ENCODE measurements around the gene ME3. TPM values are rescaled to one million over a fixed set of nuclear protein-coding genes. Genes with fewer than 3 reads are reported as not detected.

ME3 gene
- total RNA-seq, 1 donor from 2014 or later, result 28.5 TPM

DNA sequence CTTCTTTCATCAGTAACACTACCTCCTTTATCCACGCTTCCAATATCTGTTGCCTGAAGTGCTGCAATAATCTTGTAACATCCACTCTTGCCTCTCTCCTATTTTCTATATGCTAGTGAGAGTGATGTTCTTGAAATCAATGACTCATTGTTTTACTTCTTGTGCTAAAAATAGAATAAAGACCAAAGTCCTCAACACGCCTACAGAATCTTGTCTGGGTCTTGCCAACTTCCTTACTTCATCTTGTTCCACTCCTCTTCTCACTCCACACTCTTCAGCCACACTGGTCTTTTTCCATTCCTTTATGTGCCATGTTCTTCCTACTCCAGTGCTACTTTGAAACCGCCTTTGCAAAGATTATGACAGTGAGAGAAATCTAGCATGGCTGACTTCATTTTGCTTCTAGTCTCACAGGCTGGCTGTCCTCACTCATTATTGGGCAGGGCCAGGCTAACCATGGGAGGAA is 161.3 kb downstream of the ME3 start:
- H3K4me1 ChIP-seq, result peaks cover 9% of the 10 kb centered on the region
- no peaks in the 10 kb centered on the region for H3K36me3 ChIP-seq
- TF ChIP-seq POLR2A (IDR thresholded peaks at IDR 0.05) (no peak), POLR2AphosphoS5 (IDR thresholded peaks at IDR 0.05; ENCODE audit: insufficient read depth in 1 of 2, low read depth in 1 of 2) (no peak)
- TF ChIP-seq, protein P1, sequence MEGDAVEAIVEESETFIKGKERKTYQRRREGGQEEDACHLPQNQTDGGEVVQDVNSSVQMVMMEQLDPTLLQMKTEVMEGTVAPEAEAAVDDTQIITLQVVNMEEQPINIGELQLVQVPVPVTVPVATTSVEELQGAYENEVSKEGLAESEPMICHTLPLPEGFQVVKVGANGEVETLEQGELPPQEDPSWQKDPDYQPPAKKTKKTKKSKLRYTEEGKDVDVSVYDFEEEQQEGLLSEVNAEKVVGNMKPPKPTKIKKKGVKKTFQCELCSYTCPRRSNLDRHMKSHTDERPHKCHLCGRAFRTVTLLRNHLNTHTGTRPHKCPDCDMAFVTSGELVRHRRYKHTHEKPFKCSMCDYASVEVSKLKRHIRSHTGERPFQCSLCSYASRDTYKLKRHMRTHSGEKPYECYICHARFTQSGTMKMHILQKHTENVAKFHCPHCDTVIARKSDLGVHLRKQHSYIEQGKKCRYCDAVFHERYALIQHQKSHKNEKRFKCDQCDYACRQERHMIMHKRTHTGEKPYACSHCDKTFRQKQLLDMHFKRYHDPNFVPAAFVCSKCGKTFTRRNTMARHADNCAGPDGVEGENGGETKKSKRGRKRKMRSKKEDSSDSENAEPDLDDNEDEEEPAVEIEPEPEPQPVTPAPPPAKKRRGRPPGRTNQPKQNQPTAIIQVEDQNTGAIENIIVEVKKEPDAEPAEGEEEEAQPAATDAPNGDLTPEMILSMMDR (IDR thresholded peaks at IDR 0.05), result no peak
- no peaks in the 10 kb centered on the region for H3K9me3 ChIP-seq
- no peaks in the 10 kb centered on the region for H3K27me3 ChIP-seq
- intact Hi-C loops (cut with DNase I), result no loop called here
- DNase-seq (ENCODE audit: extremely low spot score in 2 of 2), result no peak
- H3K4me3 ChIP-seq, result no peak overlapping the region
- no peak overlapping the region for H3K27ac ChIP-seq

DNA sequence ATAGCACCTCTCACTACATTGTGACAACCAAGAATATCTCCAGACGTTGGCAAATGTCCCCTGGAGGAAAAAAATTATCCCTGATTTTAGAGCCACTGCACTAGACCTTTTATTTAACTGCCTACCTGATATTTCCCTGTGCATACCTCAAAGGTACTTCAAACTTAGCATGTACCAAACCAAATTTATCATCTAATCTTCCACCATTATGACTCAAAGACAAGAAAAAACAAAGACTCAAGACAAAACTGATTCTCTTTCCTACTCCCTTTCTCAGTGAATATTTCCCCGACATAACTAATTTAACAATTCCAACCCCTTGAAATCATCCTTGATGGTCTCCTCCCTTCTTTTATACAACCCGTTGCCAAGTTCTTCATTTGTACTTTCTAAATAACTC is 161.7 kb downstream of the ME3 start:
- TF ChIP-seq, protein P1 (IDR thresholded peaks at IDR 0.05), result no peak
- no peak for TF ChIP-seq POLR2AphosphoS5 (IDR thresholded peaks at IDR 0.05; ENCODE audit: insufficient read depth in 1 of 2, low read depth in 1 of 2)
- no peak for TF ChIP-seq POLR2A (IDR thresholded peaks at IDR 0.05)
- no peak overlapping the region for H3K27ac ChIP-seq
- H3K36me3 ChIP-seq, result no peaks in the 10 kb centered on the region
- H3K4me1 ChIP-seq, result peaks cover 7% of the 10 kb centered on the region
- H3K9me3 ChIP-seq, result no peaks in the 10 kb centered on the region
- no peak overlapping the region for H3K4me3 ChIP-seq
- intact Hi-C loops (cut with DNase I), result no loop called here
- no peak for DNase-seq (ENCODE audit: extremely low spot score in 2 of 2)
- H3K27me3 ChIP-seq, result no peaks in the 10 kb centered on the region

DNA sequence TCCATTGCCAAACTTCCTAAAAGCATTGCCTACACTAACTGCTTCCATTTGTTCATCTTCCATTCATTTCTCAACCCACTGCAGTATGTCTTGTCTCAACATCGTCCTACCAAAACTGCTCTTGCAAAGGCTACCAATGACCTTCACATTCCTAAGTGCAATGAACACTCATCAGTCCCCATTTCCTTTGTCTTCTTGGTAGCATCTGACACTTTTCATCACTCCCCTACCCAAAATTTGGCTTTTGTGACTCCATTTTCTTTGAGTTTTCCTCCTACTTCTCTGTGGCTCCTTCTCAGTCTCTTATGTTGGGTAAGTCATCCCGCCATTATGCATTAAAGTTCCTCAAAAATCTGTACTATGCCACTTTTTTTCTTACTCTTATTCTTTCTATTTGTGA is 162.3 kb downstream of the ME3 start:
- no peaks in the 10 kb centered on the region for H3K9me3 ChIP-seq
- H3K36me3 ChIP-seq, result no peaks in the 10 kb centered on the region
- no peak overlapping the region for H3K4me3 ChIP-seq
- no peaks in the 10 kb centered on the region for H3K27me3 ChIP-seq
- no peak for DNase-seq (ENCODE audit: extremely low spot score in 2 of 2)
- TF ChIP-seq POLR2AphosphoS5 (IDR thresholded peaks at IDR 0.05; ENCODE audit: insufficient read depth in 1 of 2, low read depth in 1 of 2) (no peak), POLR2A (IDR thresholded peaks at IDR 0.05) (no peak)
- TF ChIP-seq, protein P1 (IDR thresholded peaks at IDR 0.05), result no peak
- intact Hi-C loops (cut with DNase I), result no loop called here
- H3K4me1 ChIP-seq, result peaks cover under 1% of the 10 kb centered on the region
- H3K27ac ChIP-seq, result no peak overlapping the region

DNA sequence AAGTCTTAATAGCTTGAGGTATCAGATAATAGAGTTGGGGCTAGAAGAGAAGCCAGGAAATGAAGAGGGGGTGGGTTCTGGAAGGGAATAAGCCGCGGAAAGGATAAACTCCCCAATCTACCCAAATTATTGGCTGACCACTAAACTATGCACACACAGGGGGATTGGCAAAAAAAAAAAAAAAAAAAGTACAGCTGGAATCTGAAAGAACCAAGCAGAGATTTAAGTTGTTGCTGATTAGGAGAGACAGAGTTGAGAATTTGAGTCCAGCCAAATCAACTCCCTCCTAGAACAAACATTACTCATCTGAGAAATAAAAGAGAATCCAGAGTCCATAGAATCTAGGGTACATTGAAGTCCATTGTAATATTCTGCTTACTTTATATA is 162.8 kb downstream of the ME3 start:
- Histone ChIP-seq H3K4me1 (no peaks in the 10 kb centered on the region), H3K36me3 (no peaks in the 10 kb centered on the region), H3K9me3 (no peaks in the 10 kb centered on the region), H3K27ac (no peak overlapping the region), H3K27me3 (no peaks in the 10 kb centered on the region), H3K4me3 (no peak overlapping the region)
- no peak for DNase-seq (ENCODE audit: extremely low spot score in 2 of 2)
- TF ChIP-seq, protein P1 (IDR thresholded peaks at IDR 0.05), result no peak
- TF ChIP-seq POLR2AphosphoS5 (IDR thresholded peaks at IDR 0.05; ENCODE audit: insufficient read depth in 1 of 2, low read depth in 1 of 2), result no peak
- no peak for TF ChIP-seq POLR2A (IDR thresholded peaks at IDR 0.05)
- intact Hi-C loops (cut with DNase I), result no loop called here

DNA sequence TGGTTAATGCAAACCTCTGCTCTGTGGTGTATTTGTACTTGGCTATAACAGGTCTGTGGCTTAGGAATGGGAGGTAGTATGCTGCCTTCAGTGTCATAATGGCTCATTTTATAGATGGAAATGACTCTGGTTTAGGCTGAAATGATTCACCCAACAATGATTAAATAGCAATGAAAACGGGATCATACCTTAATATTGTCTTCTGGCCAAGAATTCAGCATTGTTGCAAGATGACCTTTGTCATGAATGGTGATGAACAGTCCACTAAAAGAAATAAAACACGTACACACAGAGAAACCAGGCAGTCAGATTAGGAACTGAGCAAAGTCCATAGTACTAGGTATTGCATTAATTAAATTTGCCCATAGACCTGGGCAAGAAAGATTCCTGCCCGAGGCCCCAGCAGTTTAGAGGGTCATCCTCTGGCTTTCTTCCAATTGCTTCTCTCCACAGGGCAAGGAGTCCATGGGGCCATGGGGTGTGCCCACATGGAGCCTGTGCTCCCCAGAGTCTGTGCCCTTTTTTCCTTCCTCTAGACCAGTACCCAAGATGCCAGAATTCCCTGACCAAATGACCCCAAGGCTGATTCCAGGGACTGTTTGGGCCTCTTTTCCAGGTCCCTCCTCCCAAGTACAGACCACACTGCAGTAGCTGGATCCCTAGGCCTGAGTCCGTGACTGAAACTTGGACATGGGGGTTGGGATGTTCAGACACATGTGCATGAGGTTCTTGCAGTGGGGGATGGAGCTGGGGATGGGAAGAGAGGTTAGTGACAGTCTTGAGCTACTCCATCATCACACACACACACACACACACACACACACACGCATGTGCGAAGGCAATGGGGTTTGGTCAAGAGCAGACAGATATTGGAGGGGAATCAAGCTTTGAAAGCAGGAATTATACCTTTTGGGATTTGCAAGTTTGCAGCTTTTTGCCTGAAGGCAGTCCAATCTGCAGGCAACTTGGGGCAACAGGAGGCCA is 163.5 kb downstream of the ME3 start:
- Histone ChIP-seq H3K27ac (no peak overlapping the region), H3K4me3 (no peak overlapping the region), H3K27me3 (no peaks in the 10 kb centered on the region), H3K36me3 (no peaks in the 10 kb centered on the region), H3K4me1 (no peaks in the 10 kb centered on the region), H3K9me3 (no peaks in the 10 kb centered on the region)
- DNase-seq (ENCODE audit: extremely low spot score in 2 of 2), result no peak
- TF ChIP-seq POLR2AphosphoS5 (IDR thresholded peaks at IDR 0.05; ENCODE audit: insufficient read depth in 1 of 2, low read depth in 1 of 2), result no peak
- TF ChIP-seq POLR2A (IDR thresholded peaks at IDR 0.05), result no peak
- TF ChIP-seq, protein P1 (IDR thresholded peaks at IDR 0.05), result no peak
- intact Hi-C loops (cut with DNase I), result no loop called here

Measured in vagina (tissue), 2 donors.